B cell (primary cell): Measurements from ENCODE around the gene MRPL53. TPM values are rescaled to one million over a fixed set of nuclear protein-coding genes. Genes with fewer than 3 reads are reported as not detected.

Experiments used
- ATAC-seq: fragments of 200-7000 bp; cut with Tn5 transposase; one replicate; pipeline ENCODE4 v1.10.0; 2021; ENCODE audit warnings: low read depth, mild to moderate bottlenecking, moderate number of reproducible peaks, moderate library complexity
- CTCF ChIA-PET: fragments of 350-600 bp; sonication (Branson Sonifier 250); formaldehyde crosslinking; loops from one replicate; lab custom pipeline; 2021; ENCODE audit warnings: antibody characterized with exemption, inconsistent platforms; lab: Charles Lee
- POLR2A ChIA-PET: fragments of 350-600 bp; sonication (Branson Sonifier 250); formaldehyde crosslinking; loops from one replicate; lab custom pipeline; 2021; ENCODE audit warnings: antibody characterized with exemption; lab: Charles Lee
- DNase-seq: peaks from one replicate; pipeline ENCODE4 v3.0.0; 2013
- H2AFZ ChIP-seq: 2 replicates; pipeline ENCODE4 v1.6.1; 2012; ENCODE audit warnings: mild to moderate bottlenecking, low read depth, low read length; ENCODE audit not compliant: insufficient read depth, poor library complexity, severe bottlenecking
- H3K27ac ChIP-seq, 2 donors: 1 replicate in 1 of 2; 2 replicates in 1 of 2; pipeline ENCODE4 v1.5.1; 2012 to 2013; ENCODE audit warnings: low read length in 2 of 2, mild to moderate bottlenecking in 2 of 2, moderate library complexity in 1 of 2
- H3K27me3 ChIP-seq, 4 experiments: fragments of 200-600 bp in 1 of 4; sonication (generic) in 1 of 4; replicated peaks in 1 of 4; 1 replicate in 2 of 4; 2 replicates in 2 of 4; pipeline versions ENCODE4 v1.6.1 to v1.7.0; 2013 to 2016; ENCODE audit warnings: low read length in 3 of 4, mild to moderate bottlenecking in 2 of 4, mixed read lengths in 1 of 4, moderate library complexity in 1 of 4; ENCODE audit not compliant: insufficient read depth in 4 of 4, control insufficient read depth in 3 of 4; ENCODE audit errors: control extremely low read depth in 1 of 4
- H3K36me3 ChIP-seq, 2 experiments: replicated peaks in 1 of 2; 1 replicate in 1 of 2; 2 replicates in 1 of 2; pipeline versions ENCODE4 v1.6.1 to v1.7.1; 2013; ENCODE audit warnings: low read length in 1 of 2; ENCODE audit not compliant: insufficient read depth in 2 of 2, control insufficient read depth in 1 of 2; ENCODE audit errors: control extremely low read depth in 1 of 2, extremely low read depth in 1 of 2
- H3K4me1 ChIP-seq, 2 donors: fragments of 200-600 bp in 1 of 2; sonication (generic) in 1 of 2; 1 replicate in 1 of 2; 2 replicates in 1 of 2; pipeline versions ENCODE4 v1.5.1 to v1.6.1; 2013 to 2017; ENCODE audit warnings: low read length in 2 of 2; ENCODE audit not compliant: control insufficient read depth in 2 of 2, insufficient read depth in 2 of 2
- H3K4me2 ChIP-seq: replicated peaks from 2 replicates; pipeline ENCODE3; 2012; ENCODE audit warnings: mild to moderate bottlenecking, low read depth, low read length; ENCODE audit not compliant: poor library complexity, severe bottlenecking
- H3K4me3 ChIP-seq, 5 experiments: fragments of 200-600 bp in 1 of 5; sonication (generic) in 1 of 5; 1 replicate in 3 of 5; 2 replicates in 2 of 5; pipeline versions ENCODE4 v1.5.1 to v1.7.0; 2011 to 2016; ENCODE audit warnings: low read length in 4 of 5, mild to moderate bottlenecking in 4 of 5, low read depth in 2 of 5, control low read depth in 1 of 5, moderate library complexity in 1 of 5; ENCODE audit not compliant: insufficient read depth in 1 of 5; ENCODE audit errors: control extremely low read depth in 1 of 5, extremely low read depth in 1 of 5
- H3K79me2 ChIP-seq: fragments of 200-600 bp; sonication (generic); one replicate; pipeline ENCODE4 v1.6.0; 2016; ENCODE audit warnings: low read length; ENCODE audit not compliant: control insufficient read depth, insufficient read depth
- H3K9ac ChIP-seq: fragments of 200-600 bp; sonication (generic); 2 replicates; pipeline ENCODE4 v1.6.1; 2017; ENCODE audit warnings: mild to moderate bottlenecking, low read length, moderate library complexity
- H3K9me3 ChIP-seq, 3 donors: one replicate each; pipeline versions ENCODE4 v1.6.1 to v1.7.1; 2013; ENCODE audit warnings: low read length in 2 of 3; ENCODE audit not compliant: control insufficient read depth in 2 of 3, insufficient read depth in 1 of 3; ENCODE audit errors: control extremely low read depth in 1 of 3
- H4K20me1 ChIP-seq: 2 replicates; pipeline ENCODE4 v1.6.0; 2012; ENCODE audit warnings: mild to moderate bottlenecking, low read length; ENCODE audit not compliant: insufficient read depth, control insufficient read depth, poor library complexity, severe bottlenecking
- H3K27ac Mint-ChIP-seq: one replicate; pipeline ENCODE4 v1.8.0; 2021; ENCODE audit warnings: mixed read lengths
- H3K27me3 Mint-ChIP-seq: one replicate; pipeline ENCODE4 v1.8.0; 2021; ENCODE audit warnings: mixed read lengths
- H3K4me1 Mint-ChIP-seq: one replicate; pipeline ENCODE4 v1.8.0; 2021; ENCODE audit warnings: mixed read lengths
- H3K4me3 Mint-ChIP-seq: one replicate; pipeline ENCODE4 v1.8.0; 2021; ENCODE audit warnings: mixed read lengths
- H3K9me3 Mint-ChIP-seq: one replicate; pipeline ENCODE4 v1.8.0; 2022; ENCODE audit warnings: mixed read lengths; ENCODE audit not compliant: insufficient read depth
- EZH2 ChIP-seq: IDR thresholded peaks from 2 replicates; pipeline ENCODE4 v1.6.1; 2012; ENCODE audit warnings: borderline replicate concordance, low read depth, mild to moderate bottlenecking, moderate library complexity, low read length; ENCODE audit not compliant: insufficient read depth, poor library complexity, severe bottlenecking
- WGBS: methylation state at CpG from one replicate; pipeline ENCODE4 v1.1.5; 2013; ENCODE audit warnings: missing lambda C conversion rate; ENCODE audit not compliant: insufficient coverage; 5-methylcytosine and 5-hydroxymethylcytosine counted together
- intact Hi-C: fragments of 100-400 bp; cut with micrococcal nuclease; formaldehyde crosslinking; loops from one replicate; pipeline ENCODE4 v1.10.0; 2022
- polyA plus RNA-seq: library from polyadenylated mRNA; depleted of rRNA; stranded (reverse); fragments of >200 nt; gene quantifications from 2 replicates; pipeline ENCODE4 v1.2.3, GENCODE V29; 2012
- total RNA-seq, 2 donors: library from RNA; stranded (reverse); fragments of 120-200 nt in 1 of 2; gene quantifications; 1 replicate in 1 of 2; 2 replicates in 1 of 2; pipeline versions ENCODE4 v1.2.3 to v1.2.4, GENCODE V29; 2013 to 2022
- TF ChIP-seq, protein P1 (sequence below): fragments of 200-600 bp; IDR thresholded peaks from one replicate; pipeline ENCODE4 v1.8.0; 2022; ENCODE audit warnings: antibody characterized with exemption, mild to moderate bottlenecking

The MRPL53 gene
- total and polyA plus RNA-seq, 2 donors (not counting 1 experiment from before 2014, with no cell fraction given) = 59.3 to 70.0 TPM

- Mint-ChIP-seq H3K27me3 (peaks cover 54% of the 10 kb centered on the region), H3K9me3 (no peaks in the 10 kb centered on the region), H3K4me1 (peaks cover 74% of the 10 kb centered on the region), H3K27ac (peak overlapping the region; percentile 81), H3K4me3 (peak overlapping the region; percentile 86)
- ChIA-PET CTCF (interaction anchor here (0.8 to 8.1 kb wide), 11 partner anchors 8 to 84 kb away, joined by 3 to 111 read pairs (median 4); partner anchors contain the start of genes AUP1, CCDC142, TLX2 and TTC31), POLR2A (interaction anchor here (0.5 to 1.6 kb wide), 5 partner anchors 46 to 680 kb away, joined by 3 to 6 read pairs (median 3); partner anchors contain the start of gene WBP1)
- peak overlapping the region; percentile 67 for H3K9ac ChIP-seq
- peak overlapping the region; percentile 94 for H3K4me2 ChIP-seq
- intact Hi-C loops = loop anchor here (1.0 kb wide), 1 partner anchor 84 kb away; no protein-coding TSS in a partner anchor
- H3K27me3 ChIP-seq = peaks cover 0 to 71% (median 29%) of the 10 kb centered on the region in 4 experiments
- 62% methylated on average over 45 of the region's 45 CpGs for WGBS
- TF ChIP-seq EZH2 = no peak
- TF ChIP-seq, protein P1, sequence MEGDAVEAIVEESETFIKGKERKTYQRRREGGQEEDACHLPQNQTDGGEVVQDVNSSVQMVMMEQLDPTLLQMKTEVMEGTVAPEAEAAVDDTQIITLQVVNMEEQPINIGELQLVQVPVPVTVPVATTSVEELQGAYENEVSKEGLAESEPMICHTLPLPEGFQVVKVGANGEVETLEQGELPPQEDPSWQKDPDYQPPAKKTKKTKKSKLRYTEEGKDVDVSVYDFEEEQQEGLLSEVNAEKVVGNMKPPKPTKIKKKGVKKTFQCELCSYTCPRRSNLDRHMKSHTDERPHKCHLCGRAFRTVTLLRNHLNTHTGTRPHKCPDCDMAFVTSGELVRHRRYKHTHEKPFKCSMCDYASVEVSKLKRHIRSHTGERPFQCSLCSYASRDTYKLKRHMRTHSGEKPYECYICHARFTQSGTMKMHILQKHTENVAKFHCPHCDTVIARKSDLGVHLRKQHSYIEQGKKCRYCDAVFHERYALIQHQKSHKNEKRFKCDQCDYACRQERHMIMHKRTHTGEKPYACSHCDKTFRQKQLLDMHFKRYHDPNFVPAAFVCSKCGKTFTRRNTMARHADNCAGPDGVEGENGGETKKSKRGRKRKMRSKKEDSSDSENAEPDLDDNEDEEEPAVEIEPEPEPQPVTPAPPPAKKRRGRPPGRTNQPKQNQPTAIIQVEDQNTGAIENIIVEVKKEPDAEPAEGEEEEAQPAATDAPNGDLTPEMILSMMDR = no peak
- peaks cover 0 to 23% (median 0%) of the 10 kb centered on the region in 3 donors for H3K9me3 ChIP-seq
- DNase-seq = no peak
- peaks cover 53 to 56% of the 10 kb centered on the region in 2 donors for H3K4me1 ChIP-seq
- H2AFZ ChIP-seq = peak overlapping the region; percentile 73
- no peaks in the 10 kb centered on the region for H4K20me1 ChIP-seq
- H3K4me3 ChIP-seq = peak overlapping the region in 4 of 5 experiments; percentile 46 to 67 (median 54)
- no peak overlapping the region for H3K27ac ChIP-seq
- no peak for ATAC-seq
- H3K79me2 ChIP-seq = peaks cover 8% of the 10 kb centered on the region
- H3K36me3 ChIP-seq = peaks cover 0 to 10% of the 10 kb centered on the region in 2 experiments
Observed at GRCh38 chr2:74503506-74504475, 31.3 kb upstream of the MRPL53 start.
